Coronary artery (tissue), 2 donors: ENCODE results near the gene TSPAN18.

Experiments used
- DNase-seq: peaks from one replicate; pipeline ENCODE4 v3.0.0-alpha.2; 2017; ENCODE audit warnings: low spot score
- H3K27ac ChIP-seq, 2 donors: fragments of 200-600 bp; sonication (generic); one replicate each; pipeline ENCODE4 v1.5.1; 2016 to 2019
- H3K4me3 ChIP-seq: fragments of 200-600 bp; sonication (generic); 2 replicates; pipeline ENCODE4 v1.5.1; 2016; ENCODE audit warnings: mild to moderate bottlenecking, moderate library complexity
- TF ChIP-seq, protein P1 (sequence below): fragments of 200-600 bp; sonication (generic); IDR thresholded peaks from one replicate; pipeline ENCODE4 v1.5.1; 2019; ENCODE audit warnings: antibody characterized with exemption

TSPAN18 gene

DNA sequence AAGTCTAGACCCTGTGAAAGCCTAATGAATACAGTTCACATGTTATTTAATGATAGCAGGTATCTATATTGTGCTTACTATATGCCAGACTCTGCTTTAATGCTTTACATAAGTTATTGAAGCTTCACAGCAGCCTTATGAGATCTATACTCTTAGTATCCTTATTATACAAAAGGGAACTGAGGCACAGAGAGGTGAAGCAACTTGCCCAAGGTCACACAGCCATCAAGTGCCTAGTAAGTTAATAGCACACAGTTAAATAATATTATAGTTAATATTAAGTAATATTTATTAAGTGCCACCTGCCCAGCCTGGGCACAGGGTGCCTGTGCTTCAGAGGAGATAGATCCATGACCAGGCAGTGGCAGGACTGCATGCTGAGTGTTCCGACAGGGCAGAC is 145.8 kb downstream of the TSPAN18 start:
- Histone ChIP-seq H3K4me3 (no peak overlapping the region), H3K27ac (no peak overlapping the region)
- no peak for DNase-seq
- TF ChIP-seq, protein P1, sequence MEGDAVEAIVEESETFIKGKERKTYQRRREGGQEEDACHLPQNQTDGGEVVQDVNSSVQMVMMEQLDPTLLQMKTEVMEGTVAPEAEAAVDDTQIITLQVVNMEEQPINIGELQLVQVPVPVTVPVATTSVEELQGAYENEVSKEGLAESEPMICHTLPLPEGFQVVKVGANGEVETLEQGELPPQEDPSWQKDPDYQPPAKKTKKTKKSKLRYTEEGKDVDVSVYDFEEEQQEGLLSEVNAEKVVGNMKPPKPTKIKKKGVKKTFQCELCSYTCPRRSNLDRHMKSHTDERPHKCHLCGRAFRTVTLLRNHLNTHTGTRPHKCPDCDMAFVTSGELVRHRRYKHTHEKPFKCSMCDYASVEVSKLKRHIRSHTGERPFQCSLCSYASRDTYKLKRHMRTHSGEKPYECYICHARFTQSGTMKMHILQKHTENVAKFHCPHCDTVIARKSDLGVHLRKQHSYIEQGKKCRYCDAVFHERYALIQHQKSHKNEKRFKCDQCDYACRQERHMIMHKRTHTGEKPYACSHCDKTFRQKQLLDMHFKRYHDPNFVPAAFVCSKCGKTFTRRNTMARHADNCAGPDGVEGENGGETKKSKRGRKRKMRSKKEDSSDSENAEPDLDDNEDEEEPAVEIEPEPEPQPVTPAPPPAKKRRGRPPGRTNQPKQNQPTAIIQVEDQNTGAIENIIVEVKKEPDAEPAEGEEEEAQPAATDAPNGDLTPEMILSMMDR, result no peak

DNA sequence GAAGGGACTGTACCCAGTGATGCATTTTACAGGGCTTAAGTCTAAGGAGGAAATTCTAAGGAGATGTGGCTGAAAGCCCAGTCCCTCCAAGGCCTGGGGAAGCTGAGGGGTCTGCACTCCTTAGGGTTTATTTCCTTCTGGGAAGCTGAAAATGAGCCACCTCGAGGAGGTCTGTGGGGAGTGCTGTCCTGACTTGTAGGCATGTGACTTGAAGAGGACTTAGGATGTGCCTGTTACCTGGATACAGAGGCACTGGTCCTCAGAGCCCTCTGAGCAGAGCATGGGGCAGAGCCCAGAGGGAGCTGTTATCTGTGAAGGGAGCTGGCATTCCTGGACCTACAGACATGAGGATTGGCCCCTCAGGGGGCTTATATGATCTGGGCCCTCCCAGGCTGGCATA is 146.8 kb downstream of the TSPAN18 start:
- Histone ChIP-seq H3K4me3 (no peak overlapping the region), H3K27ac (no peak overlapping the region)
- TF ChIP-seq, protein P1, result no peak
- DNase-seq, result no peak

- DNase-seq, result no peak
- TF ChIP-seq, protein P1, result no peak
- Histone ChIP-seq H3K27ac (no peak overlapping the region), H3K4me3 (no peak overlapping the region)
Measured at GRCh38 chr11:44874284-44874683, 147.5 kb downstream of the TSPAN18 start.

DNA sequence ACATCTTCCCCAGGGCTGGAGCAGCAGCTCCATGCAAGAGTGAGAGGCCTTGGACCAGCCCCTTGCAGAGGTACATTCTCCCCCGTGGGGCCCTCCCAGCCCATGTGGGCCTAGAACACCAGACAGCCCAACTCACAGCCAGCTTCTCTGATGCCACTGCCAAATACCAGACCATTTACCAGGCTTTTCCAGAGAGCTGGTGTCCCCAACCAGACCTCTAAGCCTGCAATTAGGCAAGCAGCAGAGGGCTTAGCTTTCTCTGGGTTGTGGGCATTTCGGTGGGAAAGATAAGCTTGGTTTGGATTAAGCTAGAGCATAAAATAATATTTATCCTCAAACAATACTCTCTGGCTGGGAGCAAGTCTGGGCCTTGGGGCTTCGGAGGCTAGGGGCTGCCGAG is 148.3 kb downstream of the TSPAN18 start:
- TF ChIP-seq, protein P1, result no peak
- DNase-seq, result no peak
- H3K27ac ChIP-seq, result no peak overlapping the region
- H3K4me3 ChIP-seq, result no peak overlapping the region

GRCh38 chr11:44876194-44876723 is 149.5 kb downstream of the TSPAN18 start:
- DNase-seq, result no peak
- TF ChIP-seq, protein P1, result no peak
- Histone ChIP-seq H3K4me3 (no peak overlapping the region), H3K27ac (no peak overlapping the region)

GRCh38 chr11:44876906-44877305 is 150.1 kb downstream of the TSPAN18 start:
- no peak overlapping the region for H3K27ac ChIP-seq
- TF ChIP-seq, protein P1, result no peak
- no peak for DNase-seq
- H3K4me3 ChIP-seq, result no peak overlapping the region

GRCh38 chr11:44877571-44878497 is 151.1 kb downstream of the TSPAN18 start:
- Histone ChIP-seq H3K4me3 (peak overlapping the region; percentile 15), H3K27ac (no peak overlapping the region)
- TF ChIP-seq, protein P1, result no peak
- no peak for DNase-seq
